ENCODE data around the gene ZNF169. TPM values are rescaled to one million over a fixed set of nuclear protein-coding genes. Genes with fewer than 3 reads are reported as not detected.
"Not testable (repeated sequence)": the region's sequence is repeated elsewhere in the genome, so short reads cannot be mapped to it uniquely, and the experiment has no call there.

ZNF169 gene
- total RNA-seq, 1 donor from 2014 or later: 4.1 TPM

- H3K4me1 Mint-ChIP-seq (ENCODE audit: low read depth, unreplicated experiment); H2AFZ ChIP-seq (ENCODE audit: low read depth, low read length); H3K27ac Mint-ChIP-seq (ENCODE audit: unreplicated experiment); H3K27me3 ChIP-seq (ENCODE audit: insufficient read depth, low read length); H4K20me1 ChIP-seq (ENCODE audit: insufficient read depth, low read length); H3K36me3 ChIP-seq (ENCODE audit: insufficient read depth, low read length); FAIRE-seq; H3K4me3 Mint-ChIP-seq (ENCODE audit: unreplicated experiment); H3K79me2 ChIP-seq (ENCODE audit: insufficient read depth, low read length); H3K36me3 Mint-ChIP-seq (ENCODE audit: low read depth, unreplicated experiment); DNase-seq (ENCODE audit: low read depth); H3K9me3 ChIP-seq (ENCODE audit: insufficient read depth, low read depth, low read length); H3K9ac ChIP-seq (ENCODE audit: low read length); H3K27me3 Mint-ChIP-seq (ENCODE audit: low read depth, unreplicated experiment); H3K9me3 Mint-ChIP-seq (ENCODE audit: unreplicated experiment); H3K4me2 ChIP-seq (ENCODE audit: low read length); H3K27ac ChIP-seq (ENCODE audit: low read depth, low read length); H3K4me3 ChIP-seq (ENCODE audit: insufficient read depth, low read depth, low read length); H3K4me1 ChIP-seq (ENCODE audit: insufficient read depth, low read length): not testable (repeated sequence)
These were observed 79.6 kb downstream of the ZNF169 start for GRCh38 chr9:94338723-94339122.

- H3K27me3 ChIP-seq (ENCODE audit: insufficient read depth, low read length); H3K27me3 Mint-ChIP-seq (ENCODE audit: low read depth, unreplicated experiment); H2AFZ ChIP-seq (ENCODE audit: low read depth, low read length); H3K4me3 ChIP-seq (ENCODE audit: insufficient read depth, low read depth, low read length); H3K4me2 ChIP-seq (ENCODE audit: low read length); H3K9me3 ChIP-seq (ENCODE audit: insufficient read depth, low read depth, low read length); H3K27ac Mint-ChIP-seq (ENCODE audit: unreplicated experiment); FAIRE-seq; H3K27ac ChIP-seq (ENCODE audit: low read depth, low read length); H3K4me1 ChIP-seq (ENCODE audit: insufficient read depth, low read length); H3K36me3 ChIP-seq (ENCODE audit: insufficient read depth, low read length); H3K4me1 Mint-ChIP-seq (ENCODE audit: low read depth, unreplicated experiment); H3K4me3 Mint-ChIP-seq (ENCODE audit: unreplicated experiment); H3K36me3 Mint-ChIP-seq (ENCODE audit: low read depth, unreplicated experiment); DNase-seq (ENCODE audit: low read depth); H3K9ac ChIP-seq (ENCODE audit: low read length); H3K79me2 ChIP-seq (ENCODE audit: insufficient read depth, low read length); H3K9me3 Mint-ChIP-seq (ENCODE audit: unreplicated experiment); H4K20me1 ChIP-seq (ENCODE audit: insufficient read depth, low read length): not testable (repeated sequence)
These were observed 80.6 kb downstream of the ZNF169 start for GRCh38 chr9:94339657-94340056.

DNA sequence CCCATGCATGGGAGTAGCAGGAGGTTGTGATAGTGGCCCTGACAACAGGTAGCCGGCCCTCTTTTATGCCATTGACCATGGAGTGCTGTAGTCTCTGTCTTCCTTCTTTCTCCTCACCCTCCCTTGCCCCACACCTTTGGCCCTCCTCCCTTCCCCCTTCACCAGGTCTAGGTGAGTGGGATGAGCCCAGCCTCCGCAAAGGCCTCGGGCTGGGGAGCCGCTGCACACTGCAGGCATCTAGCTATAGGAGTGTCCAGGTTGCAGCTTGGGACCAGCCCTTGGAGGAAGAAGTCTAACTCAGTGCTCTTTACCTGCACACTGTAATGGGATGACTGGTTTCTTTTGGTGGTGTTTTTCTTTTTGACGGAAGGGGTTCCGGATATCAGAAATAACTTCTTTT lies 81.7 kb downstream of the ZNF169 start:
- not testable (repeated sequence) for H3K27ac Mint-ChIP-seq (ENCODE audit: unreplicated experiment); DNase-seq (ENCODE audit: low read depth); H3K79me2 ChIP-seq (ENCODE audit: insufficient read depth, low read length); H2AFZ ChIP-seq (ENCODE audit: low read depth, low read length); H3K9ac ChIP-seq (ENCODE audit: low read length); H3K27ac ChIP-seq (ENCODE audit: low read depth, low read length); H3K27me3 ChIP-seq (ENCODE audit: insufficient read depth, low read length); H3K27me3 Mint-ChIP-seq (ENCODE audit: low read depth, unreplicated experiment); H3K9me3 ChIP-seq (ENCODE audit: insufficient read depth, low read depth, low read length); H3K4me3 Mint-ChIP-seq (ENCODE audit: unreplicated experiment); H3K4me1 ChIP-seq (ENCODE audit: insufficient read depth, low read length); H3K4me2 ChIP-seq (ENCODE audit: low read length); H3K4me3 ChIP-seq (ENCODE audit: insufficient read depth, low read depth, low read length); H4K20me1 ChIP-seq (ENCODE audit: insufficient read depth, low read length); H3K4me1 Mint-ChIP-seq (ENCODE audit: low read depth, unreplicated experiment); H3K36me3 ChIP-seq (ENCODE audit: insufficient read depth, low read length); H3K36me3 Mint-ChIP-seq (ENCODE audit: low read depth, unreplicated experiment); H3K9me3 Mint-ChIP-seq (ENCODE audit: unreplicated experiment); FAIRE-seq

- H3K27ac ChIP-seq (ENCODE audit: low read depth, low read length); H3K36me3 Mint-ChIP-seq (ENCODE audit: low read depth, unreplicated experiment); H2AFZ ChIP-seq (ENCODE audit: low read depth, low read length); H3K4me2 ChIP-seq (ENCODE audit: low read length); H3K9ac ChIP-seq (ENCODE audit: low read length); FAIRE-seq; H3K4me1 ChIP-seq (ENCODE audit: insufficient read depth, low read length); DNase-seq (ENCODE audit: low read depth); H3K79me2 ChIP-seq (ENCODE audit: insufficient read depth, low read length); H3K4me1 Mint-ChIP-seq (ENCODE audit: low read depth, unreplicated experiment); H3K27me3 ChIP-seq (ENCODE audit: insufficient read depth, low read length); H3K27me3 Mint-ChIP-seq (ENCODE audit: low read depth, unreplicated experiment); H3K27ac Mint-ChIP-seq (ENCODE audit: unreplicated experiment); H3K4me3 ChIP-seq (ENCODE audit: insufficient read depth, low read depth, low read length); H3K9me3 ChIP-seq (ENCODE audit: insufficient read depth, low read depth, low read length); H3K4me3 Mint-ChIP-seq (ENCODE audit: unreplicated experiment); H4K20me1 ChIP-seq (ENCODE audit: insufficient read depth, low read length); H3K36me3 ChIP-seq (ENCODE audit: insufficient read depth, low read length); H3K9me3 Mint-ChIP-seq (ENCODE audit: unreplicated experiment): not testable (repeated sequence)
These were observed 82.6 kb downstream of the ZNF169 start for GRCh38 chr9:94341703-94342102.

GRCh38 chr9:94347451-94347850 lies 88.4 kb downstream of the ZNF169 start:
- not testable (repeated sequence) for H3K9ac ChIP-seq (ENCODE audit: low read length); H3K27me3 Mint-ChIP-seq (ENCODE audit: low read depth, unreplicated experiment); H3K9me3 Mint-ChIP-seq (ENCODE audit: unreplicated experiment); H3K27ac Mint-ChIP-seq (ENCODE audit: unreplicated experiment); H3K27ac ChIP-seq (ENCODE audit: low read depth, low read length); H3K4me1 Mint-ChIP-seq (ENCODE audit: low read depth, unreplicated experiment); H3K27me3 ChIP-seq (ENCODE audit: insufficient read depth, low read length); DNase-seq (ENCODE audit: low read depth); H3K4me1 ChIP-seq (ENCODE audit: insufficient read depth, low read length); H3K79me2 ChIP-seq (ENCODE audit: insufficient read depth, low read length); H3K36me3 Mint-ChIP-seq (ENCODE audit: low read depth, unreplicated experiment); H3K36me3 ChIP-seq (ENCODE audit: insufficient read depth, low read length); H3K4me3 ChIP-seq (ENCODE audit: insufficient read depth, low read depth, low read length); H3K4me2 ChIP-seq (ENCODE audit: low read length); FAIRE-seq; H2AFZ ChIP-seq (ENCODE audit: low read depth, low read length); H3K9me3 ChIP-seq (ENCODE audit: insufficient read depth, low read depth, low read length); H3K4me3 Mint-ChIP-seq (ENCODE audit: unreplicated experiment); H4K20me1 ChIP-seq (ENCODE audit: insufficient read depth, low read length)

DNA sequence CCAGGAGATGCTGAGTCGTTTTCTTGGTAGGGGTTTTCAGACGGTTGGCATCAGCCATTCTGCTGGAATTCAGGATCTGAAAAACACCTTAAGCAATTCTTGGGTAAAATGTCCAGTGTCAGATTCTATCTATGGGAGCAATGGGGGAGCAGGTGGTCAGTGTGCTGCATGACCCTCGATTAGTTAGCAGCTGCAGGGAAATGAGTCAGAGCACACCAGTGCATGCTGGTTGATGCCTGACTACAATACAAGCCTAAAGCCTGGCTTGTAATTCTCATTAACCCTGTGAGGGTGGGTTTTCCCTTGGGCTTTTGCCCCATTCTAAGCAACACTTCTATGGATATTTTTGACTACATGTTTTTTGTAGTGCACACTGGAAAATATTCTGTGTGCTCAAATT lies 89.7 kb downstream of the ZNF169 start:
- H3K36me3 Mint-ChIP-seq (ENCODE audit: low read depth, unreplicated experiment); FAIRE-seq; H3K9me3 Mint-ChIP-seq (ENCODE audit: unreplicated experiment); H3K27ac Mint-ChIP-seq (ENCODE audit: unreplicated experiment); H3K27me3 Mint-ChIP-seq (ENCODE audit: low read depth, unreplicated experiment); H3K4me3 Mint-ChIP-seq (ENCODE audit: unreplicated experiment); H4K20me1 ChIP-seq (ENCODE audit: insufficient read depth, low read length); H3K36me3 ChIP-seq (ENCODE audit: insufficient read depth, low read length); H3K4me1 ChIP-seq (ENCODE audit: insufficient read depth, low read length); H3K27ac ChIP-seq (ENCODE audit: low read depth, low read length); H2AFZ ChIP-seq (ENCODE audit: low read depth, low read length); H3K4me3 ChIP-seq (ENCODE audit: insufficient read depth, low read depth, low read length); H3K79me2 ChIP-seq (ENCODE audit: insufficient read depth, low read length); H3K27me3 ChIP-seq (ENCODE audit: insufficient read depth, low read length); H3K9me3 ChIP-seq (ENCODE audit: insufficient read depth, low read depth, low read length); H3K4me1 Mint-ChIP-seq (ENCODE audit: low read depth, unreplicated experiment); H3K4me2 ChIP-seq (ENCODE audit: low read length); H3K9ac ChIP-seq (ENCODE audit: low read length); DNase-seq (ENCODE audit: low read depth): not testable (repeated sequence)

Measured in astrocyte (in vitro differentiated cells and primary cell).